Measurements from ENCODE around the gene RFWD3.
"Not testable (repeated sequence)": the region's sequence is repeated elsewhere in the genome, so short reads cannot be mapped to it uniquely, and the experiment has no call there.

The RFWD3 gene

GRCh38 chr16:74666010-74666421, 661 bp downstream of the RFWD3 start:
- no peak for DNase-seq

DNA sequence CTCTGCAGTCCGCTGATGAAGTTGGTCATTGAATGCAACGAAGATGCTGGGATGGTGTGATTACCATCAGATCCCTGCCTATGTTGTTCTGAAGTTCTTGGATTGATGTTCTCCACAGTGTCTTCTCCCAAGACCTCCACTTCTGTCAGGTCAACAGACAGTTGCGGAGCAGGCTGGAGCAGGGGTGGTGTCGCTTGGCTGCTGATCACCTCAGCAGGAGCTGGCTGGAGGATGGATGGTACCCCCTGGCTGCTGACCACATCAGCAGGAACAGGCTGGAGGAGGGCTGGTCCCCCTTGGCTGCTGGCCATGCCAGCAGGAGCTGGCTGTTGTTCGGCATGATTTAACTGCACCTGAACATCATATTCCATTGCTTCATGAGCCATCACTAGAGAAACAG, 5.6 kb downstream of the RFWD3 start:
- no peak for DNase-seq

DNA sequence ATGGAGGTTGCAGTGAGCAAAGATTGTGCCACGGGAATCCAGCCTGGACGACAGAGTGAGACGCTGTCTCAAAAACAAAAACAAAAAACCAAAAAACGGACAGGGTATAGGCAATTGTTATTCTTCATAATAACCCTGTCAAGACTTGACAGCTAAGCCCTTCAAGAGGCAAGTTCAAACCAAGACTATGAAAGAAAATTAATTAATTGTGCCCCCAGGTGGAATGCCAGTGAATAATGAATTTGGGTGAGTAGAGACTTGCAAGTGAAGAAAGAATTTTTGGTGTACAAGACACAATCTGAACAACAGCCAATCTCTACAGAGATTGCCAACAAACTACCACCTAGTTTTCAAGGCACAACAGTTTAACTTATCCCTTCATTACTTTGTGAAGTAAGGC, 6.3 kb downstream of the RFWD3 start:
- no peak for DNase-seq

GRCh38 chr16:74659041-74659440, 7.6 kb downstream of the RFWD3 start:
- no peak for DNase-seq

- no peak for DNase-seq
These were observed 8.6 kb downstream of the RFWD3 start for GRCh38 chr16:74657870-74658642.

- no peak for DNase-seq
These were observed 12.1 kb downstream of the RFWD3 start for GRCh38 chr16:74654536-74655050.

GRCh38 chr16:74652883-74653282, 13.8 kb downstream of the RFWD3 start:
- not testable (repeated sequence) for DNase-seq

GRCh38 chr16:74652249-74652648, 14.4 kb downstream of the RFWD3 start:
- no peak for DNase-seq

DNA sequence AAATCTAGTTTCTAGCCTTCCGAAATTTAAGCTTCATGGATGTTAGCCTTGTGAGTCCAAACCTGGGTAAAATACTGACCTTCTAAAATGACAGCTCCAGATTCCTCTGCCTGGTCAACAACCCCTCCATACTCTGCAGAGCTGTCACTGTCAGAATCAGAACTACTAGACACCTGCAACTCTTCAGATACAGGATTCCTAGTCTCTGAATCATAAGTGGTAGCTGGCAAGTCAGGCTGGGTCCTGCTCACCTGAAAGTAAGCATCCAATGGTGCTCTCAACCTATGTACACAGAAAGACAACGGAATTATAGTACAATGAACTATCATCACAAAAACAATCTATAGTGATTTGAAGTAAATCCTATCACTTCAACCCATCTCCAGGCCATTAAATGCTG, 14.8 kb downstream of the RFWD3 start:
- DNase-seq, result no peak

GRCh38 chr16:74650966-74651567, 15.6 kb downstream of the RFWD3 start:
- peak; percentile 14 for DNase-seq

GRCh38 chr16:74649839-74650504, 16.7 kb downstream of the RFWD3 start:
- DNase-seq, result no peak

DNA sequence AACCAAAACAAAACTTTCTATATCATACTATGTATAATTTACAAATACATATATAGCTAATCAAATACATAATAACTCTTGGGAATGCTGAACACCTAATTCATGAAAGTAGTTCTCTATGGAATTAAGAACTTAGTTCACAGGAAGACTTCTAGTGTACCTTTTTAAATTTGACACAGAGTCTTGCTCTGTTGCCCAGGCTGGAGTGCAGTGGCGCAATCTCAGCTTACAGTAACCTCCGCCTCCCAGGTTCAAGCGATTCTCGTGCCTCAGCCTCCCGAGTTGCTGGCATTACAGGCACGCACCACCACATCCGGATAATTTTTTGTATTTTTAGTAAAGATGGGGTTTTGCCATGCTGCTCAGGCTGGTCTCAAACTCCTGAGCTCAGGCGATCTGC, 24.7 kb downstream of the RFWD3 start:
- DNase-seq, result no peak

GRCh38 chr16:74637742-74638453, 28.8 kb downstream of the RFWD3 start:
- no peak for DNase-seq

- DNase-seq, result no peak
These were observed 31.4 kb downstream of the RFWD3 start for GRCh38 chr16:74635303-74635702.

DNA sequence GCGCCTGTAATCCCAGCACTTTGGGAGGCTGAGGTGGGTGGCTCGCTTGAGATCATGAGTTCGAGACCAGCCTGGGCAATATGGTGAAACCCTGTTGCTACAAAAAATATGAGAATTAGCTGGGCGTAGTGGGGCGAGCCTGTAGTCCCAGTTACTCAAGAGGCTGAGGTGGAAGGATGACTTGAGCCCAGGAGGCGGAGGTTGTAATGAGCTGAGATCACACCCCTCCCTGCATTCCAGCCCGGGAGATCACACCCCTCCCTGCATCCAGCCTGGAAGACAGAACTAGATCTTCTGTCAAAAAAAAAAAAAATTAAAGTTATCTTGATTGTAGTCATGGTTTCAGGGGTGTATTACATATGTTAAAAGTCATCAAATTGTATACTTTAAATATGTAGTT, 33.0 kb downstream of the RFWD3 start:
- no peak for DNase-seq

DNA sequence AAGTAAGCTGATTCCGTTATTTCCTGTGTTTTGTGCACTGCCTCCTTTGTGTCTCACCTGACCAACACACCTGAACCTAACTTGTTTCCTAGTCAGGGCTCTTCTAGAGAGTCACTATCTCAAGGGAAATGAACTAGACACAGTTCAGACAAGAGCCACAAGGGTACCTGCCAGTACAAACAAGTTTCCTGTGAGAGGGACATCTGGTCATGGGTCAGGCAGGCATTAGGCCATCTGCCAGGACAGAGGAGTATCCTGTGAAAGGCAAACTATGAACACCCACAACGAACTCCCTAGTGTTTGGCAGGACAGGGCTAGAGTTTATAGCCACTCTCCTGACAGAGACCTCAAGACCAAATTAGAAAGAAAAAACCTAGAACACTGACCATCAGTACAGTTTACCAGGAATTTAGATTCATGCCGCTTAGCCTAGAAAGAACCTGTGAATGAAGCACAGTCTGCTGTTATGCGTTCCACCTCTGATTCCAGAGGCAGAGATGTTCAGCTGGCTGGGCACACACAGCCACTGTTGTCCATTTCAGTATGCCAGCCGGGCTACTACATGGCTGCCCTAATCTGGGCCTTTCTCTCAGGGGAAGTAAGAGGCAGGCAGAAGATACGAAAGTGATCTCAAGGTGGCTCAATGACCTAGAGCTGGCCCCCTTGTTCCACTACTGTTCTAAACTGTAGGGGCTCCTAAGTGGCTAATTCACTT, 39.0 kb downstream of the RFWD3 start:
- no peak for DNase-seq

- no peak for DNase-seq
These were observed 39.8 kb downstream of the RFWD3 start for GRCh38 chr16:74626741-74627416.

DNA sequence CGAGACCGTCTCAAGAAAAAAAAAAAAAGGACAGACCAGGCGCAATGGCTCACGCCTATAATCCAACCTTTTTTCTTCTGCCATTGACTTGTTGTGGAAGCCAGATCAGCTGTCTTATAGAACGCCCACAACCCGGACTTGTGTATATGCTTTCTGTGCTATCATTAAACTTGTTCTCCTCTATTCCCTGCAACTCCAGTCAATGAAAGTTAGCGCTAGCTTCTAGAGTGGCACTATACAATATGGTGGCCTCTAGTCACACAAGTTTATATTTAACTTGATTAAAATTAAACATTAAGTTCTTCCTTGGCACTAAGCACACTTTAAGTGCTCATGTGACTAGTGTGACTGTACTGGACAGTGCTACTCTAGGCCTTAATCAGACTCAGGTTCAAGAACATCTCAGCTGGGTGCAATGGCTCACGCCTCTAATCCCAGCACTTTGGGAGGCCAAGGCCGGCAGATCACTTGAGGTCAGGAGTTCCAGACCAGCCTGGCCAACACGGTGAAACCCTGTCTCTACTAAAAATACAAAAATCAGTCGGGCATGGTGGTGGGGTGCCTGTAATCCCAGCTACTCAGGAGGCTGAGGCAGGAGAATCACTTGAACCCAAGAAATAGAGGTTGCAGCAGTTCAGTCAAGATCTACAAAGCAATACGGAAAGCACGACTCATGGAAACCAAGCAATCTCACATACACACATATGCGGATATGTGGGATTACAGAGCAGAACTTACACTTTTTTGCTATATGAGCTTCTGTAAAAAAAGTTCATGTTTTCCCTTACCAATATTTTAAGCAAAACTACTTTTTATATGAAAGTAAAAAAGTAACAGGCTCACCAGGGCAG, 41.0 kb downstream of the RFWD3 start:
- no peak for DNase-seq

GRCh38 chr16:74623839-74624235, 42.8 kb downstream of the RFWD3 start:
- no peak for DNase-seq

- DNase-seq, result no peak
These were observed 43.4 kb downstream of the RFWD3 start for GRCh38 chr16:74623214-74623838.

GRCh38 chr16:74622005-74622404, 44.7 kb downstream of the RFWD3 start:
- DNase-seq, result no peak
